SH-SY5Y (cell line): ENCODE measurements around the gene KIAA0930.

ENCODE experiments used
- GATA2 ChIP-seq: IDR thresholded peaks from 2 replicates; pipeline ENCODE4 v1.6.1; 2011; ENCODE audit warnings: mild to moderate bottlenecking, low read depth, low read length
- GATA3 ChIP-seq: IDR thresholded peaks from 2 replicates; pipeline ENCODE4 v1.6.1; 2011; ENCODE audit warnings: low read depth, mild to moderate bottlenecking, low read length, moderate library complexity

GRCh38 chr22:45194686-45195085 lies 46.0 kb downstream of the KIAA0930 start:
- no peak for TF ChIP-seq GATA2
- no peak for TF ChIP-seq GATA3
